ENCODE data around the gene ZNF593OS. TPM values are rescaled to one million over a fixed set of nuclear protein-coding genes. Genes with fewer than 3 reads are reported as not detected.

The ZNF593OS gene
- total RNA-seq, 2 donors from 2014 or later = not detected

DNA sequence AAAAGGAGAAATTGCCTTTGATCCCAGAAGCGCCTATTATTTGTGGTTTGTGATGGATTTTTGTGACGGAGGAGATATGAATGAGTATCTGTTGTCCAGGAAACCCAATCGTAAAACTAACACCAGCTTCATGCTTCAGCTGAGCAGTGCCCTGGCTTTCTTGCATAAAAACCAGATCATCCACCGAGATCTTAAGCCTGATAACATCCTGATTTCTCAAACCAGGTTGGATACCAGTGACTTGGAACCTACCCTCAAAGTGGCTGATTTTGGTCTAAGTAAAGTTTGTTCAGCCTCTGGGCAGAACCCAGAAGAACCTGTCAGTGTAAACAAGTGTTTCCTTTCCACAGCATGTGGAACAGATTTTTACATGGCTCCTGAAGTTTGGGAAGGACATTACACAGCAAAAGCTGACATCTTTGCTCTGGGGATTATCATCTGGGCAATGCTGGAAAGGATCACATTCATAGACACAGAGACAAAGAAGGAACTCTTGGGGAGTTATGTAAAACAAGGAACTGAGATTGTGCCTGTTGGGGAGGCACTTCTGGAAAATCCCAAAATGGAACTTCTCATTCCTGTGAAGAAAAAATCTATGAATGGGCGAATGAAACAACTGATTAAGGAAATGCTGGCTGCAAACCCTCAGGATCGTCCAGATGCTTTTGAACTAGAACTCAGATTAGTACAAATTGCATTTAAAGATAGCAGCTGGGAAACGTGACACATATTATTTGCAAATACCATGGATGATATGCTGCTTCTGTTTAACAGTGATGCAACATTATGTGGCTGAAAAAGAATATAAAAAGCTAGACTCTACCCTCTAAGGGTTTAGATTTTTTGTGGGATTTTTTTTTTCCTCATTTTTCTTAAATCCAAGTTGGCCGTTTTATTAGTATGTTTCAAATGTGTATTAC is 49.5 kb downstream of the ZNF593OS start:
- H3K36me3 ChIP-seq (replicated peaks in 1 of 2; ENCODE audit: insufficient read depth in 1 of 2, low read depth in 2 of 2) = no peaks in the 10 kb centered on the region
- intact Hi-C loops (cut with DNase I) = no loop called here
- H3K4me3 ChIP-seq = no peak overlapping the region
- ATAC-seq (no peak), DNase-seq (no peak)
- no peaks in the 10 kb centered on the region for H3K9me3 ChIP-seq
- WGBS, 2 donors = 22 to 28% methylated on average over 8 of the region's 8 CpGs
- H3K27me3 ChIP-seq = no peaks in the 10 kb centered on the region
- no peak for TF ChIP-seq POLR2A (IDR thresholded peaks at IDR 0.05)
- TF ChIP-seq, protein P1, sequence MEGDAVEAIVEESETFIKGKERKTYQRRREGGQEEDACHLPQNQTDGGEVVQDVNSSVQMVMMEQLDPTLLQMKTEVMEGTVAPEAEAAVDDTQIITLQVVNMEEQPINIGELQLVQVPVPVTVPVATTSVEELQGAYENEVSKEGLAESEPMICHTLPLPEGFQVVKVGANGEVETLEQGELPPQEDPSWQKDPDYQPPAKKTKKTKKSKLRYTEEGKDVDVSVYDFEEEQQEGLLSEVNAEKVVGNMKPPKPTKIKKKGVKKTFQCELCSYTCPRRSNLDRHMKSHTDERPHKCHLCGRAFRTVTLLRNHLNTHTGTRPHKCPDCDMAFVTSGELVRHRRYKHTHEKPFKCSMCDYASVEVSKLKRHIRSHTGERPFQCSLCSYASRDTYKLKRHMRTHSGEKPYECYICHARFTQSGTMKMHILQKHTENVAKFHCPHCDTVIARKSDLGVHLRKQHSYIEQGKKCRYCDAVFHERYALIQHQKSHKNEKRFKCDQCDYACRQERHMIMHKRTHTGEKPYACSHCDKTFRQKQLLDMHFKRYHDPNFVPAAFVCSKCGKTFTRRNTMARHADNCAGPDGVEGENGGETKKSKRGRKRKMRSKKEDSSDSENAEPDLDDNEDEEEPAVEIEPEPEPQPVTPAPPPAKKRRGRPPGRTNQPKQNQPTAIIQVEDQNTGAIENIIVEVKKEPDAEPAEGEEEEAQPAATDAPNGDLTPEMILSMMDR (IDR thresholded peaks at IDR 0.05) = no peak
- peak overlapping the region in 3 of 4 donors; percentile 48 to 90 (median 69) for H3K27ac ChIP-seq
- H3K4me1 ChIP-seq = peaks cover 92% of the 10 kb centered on the region

DNA sequence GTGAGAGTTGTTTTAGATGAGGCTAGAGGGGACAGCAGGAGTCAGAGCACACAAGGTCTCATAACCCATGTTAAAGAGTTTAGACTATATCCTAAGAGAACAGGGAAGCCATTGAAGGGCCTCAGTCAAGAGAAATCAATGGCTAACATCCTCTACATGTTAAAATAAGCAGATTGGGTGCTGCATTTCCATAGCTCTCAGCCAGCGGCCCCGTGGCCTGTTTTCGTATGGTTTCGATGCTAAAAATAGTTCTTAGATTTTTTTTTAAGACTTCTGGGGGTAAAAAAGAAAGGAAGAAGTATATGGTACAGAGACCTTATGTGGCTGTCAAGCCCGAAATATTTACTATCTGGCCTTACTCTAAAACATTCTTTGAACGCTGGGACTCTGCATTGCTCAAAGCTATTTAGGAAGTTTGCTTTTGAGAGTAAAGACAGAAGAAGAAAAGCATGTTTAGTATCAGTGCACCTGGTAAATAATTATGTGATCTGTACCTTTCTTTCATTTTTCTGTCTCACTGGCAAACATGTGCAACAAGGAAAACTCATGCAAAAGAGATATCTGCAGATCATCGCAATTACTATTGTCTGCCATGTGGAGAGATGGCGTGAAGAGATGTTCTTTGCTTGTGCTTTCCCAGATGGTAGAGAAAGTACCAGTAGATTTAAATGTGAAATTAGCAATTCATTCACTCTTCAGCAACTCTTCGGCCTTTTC is 51.6 kb downstream of the ZNF593OS start:
- no peaks in the 10 kb centered on the region for H3K9me3 ChIP-seq
- no peak for DNase-seq
- WGBS, 2 donors = 69 to 81% methylated on average over 8 to 9 of the region's 9 CpGs
- peaks cover 92% of the 10 kb centered on the region for H3K4me1 ChIP-seq
- no peaks in the 10 kb centered on the region for H3K36me3 ChIP-seq (replicated peaks in 1 of 2; ENCODE audit: insufficient read depth in 1 of 2, low read depth in 2 of 2)
- TF ChIP-seq POLR2A (IDR thresholded peaks at IDR 0.05) = no peak
- TF ChIP-seq, protein P1 (IDR thresholded peaks at IDR 0.05) = no peak
- ATAC-seq = no peak
- no peaks in the 10 kb centered on the region for H3K27me3 ChIP-seq
- H3K4me3 ChIP-seq = no peak overlapping the region
- intact Hi-C loops (cut with DNase I) = no loop called here
- peak overlapping the region in 2 of 4 donors; percentile 19 to 34 for H3K27ac ChIP-seq

Other genes starting within 250 kb of the ZNF593OS start
- 10 to 100 TPM; 14.8 to 46.4 TPM for gene PAFAH2, start 173.8 kb downstream of the ZNF593OS start, total RNA-seq
- not detected for gene EXTL1, start 150.1 kb downstream of the ZNF593OS start, total RNA-seq
- 10 to 100 TPM; 44.5 to 64.6 TPM for gene SLC30A2, start 125.7 kb downstream of the ZNF593OS start, total RNA-seq
- gene TRIM63, start 104.2 kb downstream of the ZNF593OS start, total RNA-seq = not detected
- 1 to 10 TPM; 5.6 to 7.8 TPM for gene PDIK1L, start 60.0 kb downstream of the ZNF593OS start, total RNA-seq
- gene FAM110D, start 12.8 kb downstream of the ZNF593OS start, total RNA-seq = 1 to 10 TPM; 3.1 to 4.6 TPM
- gene C1orf232, start 2.9 kb downstream of the ZNF593OS start, total RNA-seq = not detected
- 10 to 100 TPM; 25.2 to 33.0 TPM for gene ZNF593, start 1.9 kb downstream of the ZNF593OS start, total RNA-seq
- 10 to 100 TPM; 30.0 to 47.7 TPM for gene CNKSR1, start 5.7 kb upstream of the ZNF593OS start, total RNA-seq
- gene CATSPER4, start 18.8 kb upstream of the ZNF593OS start, total RNA-seq = not detected
- gene CEP85, start 62.4 kb upstream of the ZNF593OS start, total RNA-seq = 1 to 10 TPM; 6.2 to 6.9 TPM
- gene SH3BGRL3, start 108.3 kb upstream of the ZNF593OS start, total RNA-seq = 10 to 100 TPM; 38.2 to 43.1 TPM
- 10 to 100 TPM; 12.2 to 14.8 TPM for gene UBXN11, start 134.8 kb upstream of the ZNF593OS start, total RNA-seq
- not detected for gene CD52, start 146.1 kb upstream of the ZNF593OS start, total RNA-seq
- 1 to 10 TPM in 1 of 2 donors, not detected in 1; 3.6 TPM for gene CRYBG2, start 182.3 kb upstream of the ZNF593OS start, total RNA-seq
- gene ZNF683, start 200.9 kb upstream of the ZNF593OS start, total RNA-seq = not detected
- not detected for gene LIN28A, start 239.0 kb upstream of the ZNF593OS start, total RNA-seq